Suprapubic skin (tissue), 4 donors: Measurements from ENCODE around the gene CHD3. TPM values are rescaled to one million over a fixed set of nuclear protein-coding genes. Genes with fewer than 3 reads are reported as not detected.

Experiments used
- DNase-seq, 2 donors: peaks; one replicate each; pipeline ENCODE4 v3.0.0-alpha.2; 2019; ENCODE audit warnings: low spot score in 2 of 2
- H3K27ac ChIP-seq: fragments of 200-600 bp; sonication (generic); one replicate; pipeline ENCODE4 v1.5.1; 2019
- H3K27me3 ChIP-seq: fragments of 200-600 bp; sonication (generic); one replicate; pipeline ENCODE4 v1.5.1; 2019
- H3K36me3 ChIP-seq: fragments of 200-600 bp; sonication (generic); one replicate; pipeline ENCODE4 v1.5.1; 2019
- H3K4me1 ChIP-seq: fragments of 200-600 bp; sonication (generic); one replicate; pipeline ENCODE4 v1.5.1; 2019
- H3K4me3 ChIP-seq: fragments of 200-600 bp; sonication (generic); one replicate; pipeline ENCODE4 v1.5.1; 2019; ENCODE audit warnings: mild to moderate bottlenecking
- H3K9me3 ChIP-seq: fragments of 200-600 bp; sonication (generic); one replicate; pipeline ENCODE4 v1.5.1; 2019
- EP300 ChIP-seq: sonication (generic); formaldehyde crosslinking; IDR thresholded peaks from one replicate; pipeline ENCODE4 v1.6.1; 2017; ENCODE audit warnings: antibody characterized with exemption
- POLR2A ChIP-seq, 2 donors: fragments of 450-650 bp; IDR thresholded peaks; one replicate each; pipeline ENCODE4 v1.6.1; 2017; ENCODE audit warnings: antibody characterized with exemption in 2 of 2, mild to moderate bottlenecking in 2 of 2, moderate library complexity in 2 of 2
- POLR2AphosphoS5 ChIP-seq, 3 donors: sonication (generic); formaldehyde crosslinking; IDR thresholded peaks; one replicate each; pipeline ENCODE4 v1.6.1; 2017; ENCODE audit warnings: antibody characterized with exemption in 3 of 3
- WGBS: methylation state at CpG from one replicate; pipeline ENCODE4 v1.1.5; 2018; 5-methylcytosine and 5-hydroxymethylcytosine counted together
- total RNA-seq, 4 donors: library from RNA; depleted of rRNA; stranded (reverse); fragments of >200 nt; gene quantifications; one replicate each; pipeline ENCODE4 v1.1.0, GENCODE V29; 2016
- TF ChIP-seq, protein P1 (sequence below), 2 donors: fragments of 200-600 bp in 1 of 2; fragments of 450-650 bp in 1 of 2; sonication (generic) in 1 of 2; IDR thresholded peaks; one replicate each; pipeline ENCODE4 v1.5.1; 2016 to 2019; ENCODE audit warnings: antibody characterized with exemption in 2 of 2, mild to moderate bottlenecking in 1 of 2, moderate library complexity in 1 of 2

The CHD3 gene
- total RNA-seq, 4 donors from 2014 or later: 42.1 to 76.0 (median 67.7) TPM

DNA sequence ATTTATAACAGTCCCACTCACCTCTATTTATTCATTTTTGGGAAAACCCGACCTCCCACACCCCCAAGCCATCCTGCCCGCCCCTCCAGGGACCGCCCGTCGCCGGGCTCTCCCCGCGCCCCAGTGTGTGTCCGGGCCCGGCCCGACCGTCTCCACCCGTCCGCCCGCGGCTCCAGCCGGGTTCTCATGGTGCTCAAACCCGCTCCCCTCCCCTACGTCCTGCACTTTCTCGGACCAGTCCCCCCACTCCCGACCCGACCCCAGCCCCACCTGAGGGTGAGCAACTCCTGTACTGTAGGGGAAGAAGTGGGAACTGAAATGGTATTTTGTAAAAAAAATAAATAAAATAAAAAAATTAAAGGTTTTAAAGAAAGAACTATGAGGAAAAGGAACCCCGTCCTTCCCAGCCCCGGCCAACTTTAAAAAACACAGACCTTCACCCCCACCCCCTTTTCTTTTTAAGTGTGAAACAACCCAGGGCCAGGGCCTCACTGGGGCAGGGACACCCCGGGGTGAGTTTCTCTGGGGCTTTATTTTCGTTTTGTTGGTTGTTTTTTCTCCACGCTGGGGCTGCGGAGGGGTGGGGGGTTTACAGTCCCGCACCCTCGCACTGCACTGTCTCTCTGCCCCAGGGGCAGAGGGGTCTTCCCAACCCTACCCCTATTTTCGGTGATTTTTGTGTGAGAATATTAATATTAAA is 34.4 kb upstream of the CHD3 start:
- 82% methylated on average over 31 of the region's 31 CpGs for WGBS
- Histone ChIP-seq H3K36me3 (peaks cover 32% of the 10 kb centered on the region), H3K4me1 (peaks cover 57% of the 10 kb centered on the region), H3K27me3 (no peaks in the 10 kb centered on the region), H3K4me3 (no peak overlapping the region), H3K9me3 (no peaks in the 10 kb centered on the region), H3K27ac (no peak overlapping the region)
- DNase-seq: peak in 1 of 2 donors; percentile 78
- no peak for TF ChIP-seq POLR2AphosphoS5 (IDR thresholded peaks at IDR 0.05)
- TF ChIP-seq EP300: no peak
- TF ChIP-seq, protein P1, sequence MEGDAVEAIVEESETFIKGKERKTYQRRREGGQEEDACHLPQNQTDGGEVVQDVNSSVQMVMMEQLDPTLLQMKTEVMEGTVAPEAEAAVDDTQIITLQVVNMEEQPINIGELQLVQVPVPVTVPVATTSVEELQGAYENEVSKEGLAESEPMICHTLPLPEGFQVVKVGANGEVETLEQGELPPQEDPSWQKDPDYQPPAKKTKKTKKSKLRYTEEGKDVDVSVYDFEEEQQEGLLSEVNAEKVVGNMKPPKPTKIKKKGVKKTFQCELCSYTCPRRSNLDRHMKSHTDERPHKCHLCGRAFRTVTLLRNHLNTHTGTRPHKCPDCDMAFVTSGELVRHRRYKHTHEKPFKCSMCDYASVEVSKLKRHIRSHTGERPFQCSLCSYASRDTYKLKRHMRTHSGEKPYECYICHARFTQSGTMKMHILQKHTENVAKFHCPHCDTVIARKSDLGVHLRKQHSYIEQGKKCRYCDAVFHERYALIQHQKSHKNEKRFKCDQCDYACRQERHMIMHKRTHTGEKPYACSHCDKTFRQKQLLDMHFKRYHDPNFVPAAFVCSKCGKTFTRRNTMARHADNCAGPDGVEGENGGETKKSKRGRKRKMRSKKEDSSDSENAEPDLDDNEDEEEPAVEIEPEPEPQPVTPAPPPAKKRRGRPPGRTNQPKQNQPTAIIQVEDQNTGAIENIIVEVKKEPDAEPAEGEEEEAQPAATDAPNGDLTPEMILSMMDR (IDR thresholded peaks at IDR 0.05): no peak
- no peak for TF ChIP-seq POLR2A (IDR thresholded peaks at IDR 0.05)

DNA sequence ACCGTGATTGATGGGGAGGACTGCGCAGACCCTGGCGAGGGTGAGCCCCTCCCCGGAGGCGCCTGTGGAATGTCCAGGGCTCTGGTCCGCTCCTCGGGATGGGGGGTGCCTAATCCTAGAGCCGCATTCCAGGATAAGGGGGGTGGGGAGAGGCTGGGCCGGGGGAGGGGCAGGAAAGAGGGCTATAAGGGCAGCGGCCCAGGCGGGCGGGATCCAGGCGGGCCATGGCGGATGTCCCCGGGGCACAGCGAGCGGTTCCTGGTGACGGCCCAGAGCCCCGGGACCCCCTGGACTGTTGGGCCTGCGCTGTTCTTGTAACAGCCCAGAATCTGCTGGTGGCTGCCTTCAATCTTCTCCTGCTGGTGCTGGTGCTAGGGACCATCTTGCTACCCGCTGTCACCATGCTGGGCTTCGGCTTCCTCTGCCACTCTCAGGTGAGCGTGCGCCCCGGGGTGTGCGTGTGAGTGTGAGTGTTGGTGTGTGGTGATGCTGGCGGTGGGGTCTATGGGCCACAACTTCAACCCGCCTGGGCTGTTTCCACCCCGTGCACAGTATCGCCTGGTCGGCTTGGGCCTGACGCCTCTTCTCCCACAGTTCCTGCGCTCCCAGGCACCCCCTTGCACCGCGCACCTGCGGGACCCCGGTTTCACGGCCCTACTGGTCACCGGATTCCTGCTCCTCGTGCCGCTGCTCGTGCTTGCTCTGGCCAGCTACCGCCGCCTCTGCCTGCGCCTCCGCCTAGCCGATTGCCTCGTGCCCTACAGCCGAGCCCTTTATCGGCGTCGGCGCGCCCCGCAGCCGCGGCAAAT is 33.5 kb upstream of the CHD3 start, which contains the start of gene TMEM88:
Gene TMEM88 (plus strand): TSS at position 216 of the 809 bp plus-strand sequence. CDS start 9 bp downstream, at position 225.
- H3K27ac ChIP-seq: peak within 1 kb of the TSS; percentile 93
- no peak for TF ChIP-seq EP300
- TF ChIP-seq, protein P1 (IDR thresholded peaks at IDR 0.05): no peak
- no peak for TF ChIP-seq POLR2A (IDR thresholded peaks at IDR 0.05)
- TF ChIP-seq POLR2AphosphoS5 (IDR thresholded peaks at IDR 0.05): no peak
- H3K27me3 ChIP-seq: no peaks in the 10 kb centered on the region
- H3K36me3 ChIP-seq: peaks cover 24% of the 10 kb centered on the region
- no peaks in the 10 kb centered on the region for H3K9me3 ChIP-seq
- H3K4me1 ChIP-seq: peaks cover 57% of the 10 kb centered on the region
- peak within 1 kb of the TSS; percentile 71 for H3K4me3 ChIP-seq
- 71% methylated on average over 48 of the region's 57 CpGs for WGBS
- peak in 1 of 2 donors; percentile 79 for DNase-seq

- H3K4me3 ChIP-seq: peak overlapping the region; percentile 71
- peaks cover 18% of the 10 kb centered on the region for H3K36me3 ChIP-seq
- TF ChIP-seq POLR2AphosphoS5 (IDR thresholded peaks at IDR 0.05): no peak
- no peak for TF ChIP-seq EP300
- TF ChIP-seq, protein P1 (IDR thresholded peaks at IDR 0.05): no peak
- no peak for TF ChIP-seq POLR2A (IDR thresholded peaks at IDR 0.05)
- H3K9me3 ChIP-seq: no peaks in the 10 kb centered on the region
- WGBS: 53% methylated on average over 10 of the region's 15 CpGs
- peaks cover 57% of the 10 kb centered on the region for H3K4me1 ChIP-seq
- peak overlapping the region; percentile 93 for H3K27ac ChIP-seq
- H3K27me3 ChIP-seq: no peaks in the 10 kb centered on the region
- DNase-seq: peak in 1 of 2 donors; percentile 75
These were observed 33.0 kb upstream of the CHD3 start for GRCh38 chr17:7855660-7856010.

DNA sequence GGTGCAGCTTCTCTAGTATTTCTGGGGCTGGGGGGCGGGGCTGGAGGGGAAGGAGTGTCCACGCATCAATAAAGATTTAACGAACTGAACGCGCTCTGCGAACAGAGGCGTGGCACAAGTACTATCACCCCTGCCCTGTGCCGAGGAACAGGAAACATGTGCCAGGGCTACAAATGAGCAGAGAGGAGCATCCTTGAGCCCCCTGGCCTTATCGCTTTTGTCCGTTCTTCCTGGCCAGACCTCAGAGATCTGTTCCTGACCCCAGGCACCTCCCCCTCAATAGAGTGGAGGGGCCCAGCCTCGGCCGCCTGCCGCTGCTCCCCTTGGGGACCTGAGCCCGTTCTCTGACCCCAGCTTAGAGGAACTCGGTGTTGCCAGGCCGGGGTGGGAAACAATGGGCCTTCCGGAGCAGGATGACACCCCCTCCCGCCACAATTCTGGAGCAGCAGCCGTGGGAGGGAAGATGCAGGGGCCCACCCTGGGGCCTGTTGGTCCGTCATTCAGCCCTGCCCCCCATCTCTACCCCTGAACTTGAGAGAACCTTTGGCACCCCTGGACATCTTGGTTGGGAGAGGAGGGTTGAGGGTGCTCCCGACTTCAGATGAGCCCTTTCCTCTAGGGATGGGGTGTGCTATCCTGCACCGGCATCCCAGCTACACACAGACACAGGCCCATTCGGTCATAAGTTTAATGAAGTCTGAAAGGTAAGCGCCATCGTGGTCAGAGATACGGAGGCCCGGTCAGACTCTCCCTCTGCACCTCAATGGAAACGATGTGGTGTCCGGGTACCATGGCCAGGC is 32.4 kb upstream of the CHD3 start:
- Histone ChIP-seq H3K27me3 (no peaks in the 10 kb centered on the region), H3K9me3 (no peaks in the 10 kb centered on the region), H3K4me1 (peaks cover 56% of the 10 kb centered on the region), H3K4me3 (peak overlapping the region; percentile 71), H3K27ac (peak overlapping the region; percentile 93), H3K36me3 (peaks cover 16% of the 10 kb centered on the region)
- peak; percentile 79 to 81 for DNase-seq
- TF ChIP-seq, protein P1 (IDR thresholded peaks at IDR 0.05): no peak
- peak in 1 of 3 donors; percentile 35 for TF ChIP-seq POLR2AphosphoS5 (IDR thresholded peaks at IDR 0.05)
- WGBS: 10% methylated on average over 8 of the region's 29 CpGs
